Thyroid gland (tissue), 4 donors: ENCODE data around the gene GORASP2.

Source experiments
- POLR2A ChIP-seq, 2 donors: fragments of 450-650 bp; IDR thresholded peaks; one replicate each; pipeline ENCODE4 v1.6.1; 2017; ENCODE audit warnings: antibody characterized with exemption in 2 of 2, mild to moderate bottlenecking in 2 of 2, moderate library complexity in 1 of 2
- TF ChIP-seq, protein P1 (sequence below), 6 experiments: fragments of 200-600 bp in 3 of 6; fragments of 450-650 bp in 3 of 6; sonication (generic) in 3 of 6; IDR thresholded peaks; one replicate each; pipeline ENCODE4 v1.5.1; 2016 to 2019; ENCODE audit warnings: antibody characterized with exemption in 6 of 6, mild to moderate bottlenecking in 2 of 6, inconsistent platforms in 1 of 6, moderate library complexity in 1 of 6

DNA sequence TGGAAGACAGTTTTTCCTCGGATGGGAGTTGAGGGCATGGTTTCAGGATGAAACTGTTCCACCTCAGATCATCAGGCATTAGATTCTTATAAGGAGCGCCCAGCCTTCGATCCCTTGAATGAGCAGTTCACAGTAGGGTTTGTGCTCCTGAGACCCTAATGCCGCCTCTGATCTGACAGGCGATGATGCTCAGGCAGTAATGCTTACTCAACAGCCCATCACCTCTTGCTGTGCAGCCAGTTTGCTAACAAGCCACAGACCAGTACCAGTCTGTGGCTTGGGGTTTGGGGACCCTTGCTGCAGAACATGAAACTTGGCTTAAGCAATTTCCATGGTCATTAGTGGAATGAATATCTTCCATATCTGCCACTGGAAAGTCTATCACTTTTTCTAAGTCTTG is 56.4 kb downstream of the GORASP2 start:
- no peak for TF ChIP-seq POLR2A (IDR thresholded peaks at IDR 0.05)
- TF ChIP-seq, protein P1, sequence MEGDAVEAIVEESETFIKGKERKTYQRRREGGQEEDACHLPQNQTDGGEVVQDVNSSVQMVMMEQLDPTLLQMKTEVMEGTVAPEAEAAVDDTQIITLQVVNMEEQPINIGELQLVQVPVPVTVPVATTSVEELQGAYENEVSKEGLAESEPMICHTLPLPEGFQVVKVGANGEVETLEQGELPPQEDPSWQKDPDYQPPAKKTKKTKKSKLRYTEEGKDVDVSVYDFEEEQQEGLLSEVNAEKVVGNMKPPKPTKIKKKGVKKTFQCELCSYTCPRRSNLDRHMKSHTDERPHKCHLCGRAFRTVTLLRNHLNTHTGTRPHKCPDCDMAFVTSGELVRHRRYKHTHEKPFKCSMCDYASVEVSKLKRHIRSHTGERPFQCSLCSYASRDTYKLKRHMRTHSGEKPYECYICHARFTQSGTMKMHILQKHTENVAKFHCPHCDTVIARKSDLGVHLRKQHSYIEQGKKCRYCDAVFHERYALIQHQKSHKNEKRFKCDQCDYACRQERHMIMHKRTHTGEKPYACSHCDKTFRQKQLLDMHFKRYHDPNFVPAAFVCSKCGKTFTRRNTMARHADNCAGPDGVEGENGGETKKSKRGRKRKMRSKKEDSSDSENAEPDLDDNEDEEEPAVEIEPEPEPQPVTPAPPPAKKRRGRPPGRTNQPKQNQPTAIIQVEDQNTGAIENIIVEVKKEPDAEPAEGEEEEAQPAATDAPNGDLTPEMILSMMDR (IDR thresholded peaks at IDR 0.05) = no peak
